NT2/D1 (cell line): ENCODE data around the gene PTPRN2.

Experiments used
- SUZ12 ChIP-seq: IDR thresholded peaks from 2 replicates; pipeline ENCODE4 v1.6.1; 2011; ENCODE audit not compliant: insufficient read length, insufficient read depth; ENCODE audit errors: extremely low read depth
- YY1 ChIP-seq: IDR thresholded peaks from 2 replicates; pipeline ENCODE4 v1.6.1; 2011; ENCODE audit not compliant: insufficient read length, insufficient read depth
- ZNF274 ChIP-seq: IDR thresholded peaks from 2 replicates; pipeline ENCODE4 v1.6.1; 2011; ENCODE audit warnings: mild to moderate bottlenecking, low read depth, low read length

- TF ChIP-seq ZNF274: no peak
- no peak for TF ChIP-seq SUZ12
- TF ChIP-seq YY1: no peak
These were observed 205.7 kb downstream of the PTPRN2 start for GRCh38 chr7:158381956-158382355.
